Measurements from ENCODE around the gene GRIA3.

GRIA3 gene

GRCh38 chrX:123399709-123400108, 215.6 kb downstream of the GRIA3 start:
- no peaks in the 10 kb centered on the region for H3K79me1 ChIP-seq (ENCODE audit: low read depth, low read length)
- H3K14ac ChIP-seq (ENCODE audit: low read length), result no peak overlapping the region
- H2BK15ac ChIP-seq (ENCODE audit: low read length), result no peak overlapping the region
- H2BK5ac ChIP-seq (ENCODE audit: low read length), result no peak overlapping the region
- H3K4ac ChIP-seq (ENCODE audit: low read length), result no peak overlapping the region
- H3K9me3 ChIP-seq (replicated peaks in 1 of 2; ENCODE audit: control insufficient read depth in 2 of 2, insufficient read depth in 1 of 2, low read depth in 1 of 2, low read length in 2 of 2), result no peaks in the 10 kb centered on the region
- no peaks in the 10 kb centered on the region for H3K36me3 ChIP-seq (replicated peaks in 1 of 2; ENCODE audit: control insufficient read depth in 2 of 2, insufficient read depth in 2 of 2, low read length in 2 of 2)
- H3K27ac ChIP-seq (replicated peaks; ENCODE audit: low read length), result no peak overlapping the region
- no CpG with 5 or more reads among the region's 1 CpG for WGBS, 2 donors (ENCODE audit: extremely low coverage in 2 of 2, insufficient read length in 2 of 2, insufficient replicate concordance in 1 of 2)
- H3K18ac ChIP-seq (ENCODE audit: low read length), result no peak overlapping the region
- H4K8ac ChIP-seq (ENCODE audit: low read depth, low read length), result no peak overlapping the region
- H3K23ac ChIP-seq (ENCODE audit: low read depth, low read length, poor library complexity), result no peak overlapping the region
- H2AK5ac ChIP-seq (ENCODE audit: low read depth, low read length), result no peak overlapping the region
- DNase-seq (ENCODE audit: low spot score), result no peak
- H3K4me3 ChIP-seq (ENCODE audit: low read length in 2 of 2), result no peak overlapping the region
- no peak overlapping the region for H2AFZ ChIP-seq (ENCODE audit: low read length)
- H3K27me3 ChIP-seq (ENCODE audit: control insufficient read depth in 3 of 3, insufficient read depth in 3 of 3, low read depth in 1 of 3, low read length in 3 of 3), result peaks cover 0 to 6% (median 0%) of the 10 kb centered on the region in 3 experiments
- no peak overlapping the region for H3K9ac ChIP-seq (ENCODE audit: low read depth, low read length, poor library complexity)
- no peak overlapping the region for H3K4me2 ChIP-seq (ENCODE audit: insufficient read depth, low read length, poor library complexity, severe bottlenecking)
- no peaks in the 10 kb centered on the region for H3K4me1 ChIP-seq (ENCODE audit: control insufficient read depth in 2 of 2, insufficient read depth in 1 of 2, low read depth in 1 of 2, low read length in 2 of 2)
- no peak overlapping the region for H4K91ac ChIP-seq (ENCODE audit: low read depth, low read length, poor library complexity)
- H2BK12ac ChIP-seq (ENCODE audit: low read length), result no peak overlapping the region
- no peak overlapping the region for H2BK120ac ChIP-seq (ENCODE audit: low read depth, low read length)

- no peak overlapping the region for H2BK12ac ChIP-seq (ENCODE audit: low read length)
- no peak overlapping the region for H3K4ac ChIP-seq (ENCODE audit: low read length)
- H2AFZ ChIP-seq (ENCODE audit: low read length), result no peak overlapping the region
- H4K8ac ChIP-seq (ENCODE audit: low read depth, low read length), result no peak overlapping the region
- H3K9ac ChIP-seq (ENCODE audit: low read depth, low read length, poor library complexity), result no peak overlapping the region
- no peak for DNase-seq (ENCODE audit: low spot score)
- no peaks in the 10 kb centered on the region for H3K9me3 ChIP-seq (replicated peaks in 1 of 2; ENCODE audit: control insufficient read depth in 2 of 2, insufficient read depth in 1 of 2, low read depth in 1 of 2, low read length in 2 of 2)
- H2BK15ac ChIP-seq (ENCODE audit: low read length), result no peak overlapping the region
- H4K91ac ChIP-seq (ENCODE audit: low read depth, low read length, poor library complexity), result no peak overlapping the region
- H3K18ac ChIP-seq (ENCODE audit: low read length), result no peak overlapping the region
- H3K4me1 ChIP-seq (ENCODE audit: control insufficient read depth in 2 of 2, insufficient read depth in 1 of 2, low read depth in 1 of 2, low read length in 2 of 2), result no peaks in the 10 kb centered on the region
- H2AK5ac ChIP-seq (ENCODE audit: low read depth, low read length), result no peak overlapping the region
- no peak overlapping the region for H3K14ac ChIP-seq (ENCODE audit: low read length)
- no peak overlapping the region for H2BK5ac ChIP-seq (ENCODE audit: low read length)
- H3K36me3 ChIP-seq (replicated peaks in 1 of 2; ENCODE audit: control insufficient read depth in 2 of 2, insufficient read depth in 2 of 2, low read length in 2 of 2), result no peaks in the 10 kb centered on the region
- H3K4me2 ChIP-seq (ENCODE audit: insufficient read depth, low read length, poor library complexity, severe bottlenecking), result no peak overlapping the region
- peaks cover 0 to 6% (median 0%) of the 10 kb centered on the region in 3 experiments for H3K27me3 ChIP-seq (ENCODE audit: control insufficient read depth in 3 of 3, insufficient read depth in 3 of 3, low read depth in 1 of 3, low read length in 3 of 3)
- no peak overlapping the region for H3K4me3 ChIP-seq (ENCODE audit: low read length in 2 of 2)
- no CpG with 5 or more reads among the region's 3 CpGs for WGBS, 2 donors (ENCODE audit: extremely low coverage in 2 of 2, insufficient read length in 2 of 2, insufficient replicate concordance in 1 of 2)
- H3K23ac ChIP-seq (ENCODE audit: low read depth, low read length, poor library complexity), result no peak overlapping the region
- H2BK120ac ChIP-seq (ENCODE audit: low read depth, low read length), result no peak overlapping the region
- no peak overlapping the region for H3K27ac ChIP-seq (replicated peaks; ENCODE audit: low read length)
- H3K79me1 ChIP-seq (ENCODE audit: low read depth, low read length), result no peaks in the 10 kb centered on the region
Observed at GRCh38 chrX:123405231-123405630, 221.2 kb downstream of the GRIA3 start.

- Histone ChIP-seq H3K4me3 (ENCODE audit: low read length in 2 of 2) (no peak overlapping the region), H4K8ac (ENCODE audit: low read depth, low read length) (no peak overlapping the region), H3K4me2 (ENCODE audit: insufficient read depth, low read length, poor library complexity, severe bottlenecking) (no peak overlapping the region), H3K79me1 (ENCODE audit: low read depth, low read length) (no peaks in the 10 kb centered on the region), H3K23ac (ENCODE audit: low read depth, low read length, poor library complexity) (no peak overlapping the region), H2BK12ac (ENCODE audit: low read length) (no peak overlapping the region), H3K36me3 (replicated peaks in 1 of 2; ENCODE audit: control insufficient read depth in 2 of 2, insufficient read depth in 2 of 2, low read length in 2 of 2) (no peaks in the 10 kb centered on the region), H2BK5ac (ENCODE audit: low read length) (no peak overlapping the region), H2BK120ac (ENCODE audit: low read depth, low read length) (no peak overlapping the region), H3K27me3 (ENCODE audit: control insufficient read depth in 3 of 3, insufficient read depth in 3 of 3, low read depth in 1 of 3, low read length in 3 of 3) (no peaks in the 10 kb centered on the region), H3K4ac (ENCODE audit: low read length) (no peak overlapping the region), H2AK5ac (ENCODE audit: low read depth, low read length) (no peak overlapping the region), H3K27ac (replicated peaks; ENCODE audit: low read length) (no peak overlapping the region), H3K9me3 (replicated peaks in 1 of 2; ENCODE audit: control insufficient read depth in 2 of 2, insufficient read depth in 1 of 2, low read depth in 1 of 2, low read length in 2 of 2) (no peaks in the 10 kb centered on the region), H2BK15ac (ENCODE audit: low read length) (no peak overlapping the region), H3K18ac (ENCODE audit: low read length) (no peak overlapping the region), H2AFZ (ENCODE audit: low read length) (no peak overlapping the region), H4K91ac (ENCODE audit: low read depth, low read length, poor library complexity) (no peak overlapping the region), H3K4me1 (ENCODE audit: control insufficient read depth in 2 of 2, insufficient read depth in 1 of 2, low read depth in 1 of 2, low read length in 2 of 2) (no peaks in the 10 kb centered on the region), H3K9ac (ENCODE audit: low read depth, low read length, poor library complexity) (no peak overlapping the region), H3K14ac (ENCODE audit: low read length) (no peak overlapping the region)
- no peak for DNase-seq (ENCODE audit: low spot score)
- no CpG with 5 or more reads among the region's 1 CpG for WGBS, 2 donors (ENCODE audit: extremely low coverage in 2 of 2, insufficient read length in 2 of 2, insufficient replicate concordance in 1 of 2)
Observed at GRCh38 chrX:123408821-123409737, 225.0 kb downstream of the GRIA3 start.

- Histone ChIP-seq H3K23ac (ENCODE audit: low read depth, low read length, poor library complexity) (no peak overlapping the region), H4K91ac (ENCODE audit: low read depth, low read length, poor library complexity) (no peak overlapping the region), H3K18ac (ENCODE audit: low read length) (no peak overlapping the region), H3K4ac (ENCODE audit: low read length) (no peak overlapping the region), H2BK120ac (ENCODE audit: low read depth, low read length) (no peak overlapping the region), H3K9me3 (replicated peaks in 1 of 2; ENCODE audit: control insufficient read depth in 2 of 2, insufficient read depth in 1 of 2, low read depth in 1 of 2, low read length in 2 of 2) (no peaks in the 10 kb centered on the region), H3K14ac (ENCODE audit: low read length) (no peak overlapping the region), H2AFZ (ENCODE audit: low read length) (no peak overlapping the region), H3K79me1 (ENCODE audit: low read depth, low read length) (no peaks in the 10 kb centered on the region), H3K4me1 (ENCODE audit: control insufficient read depth in 2 of 2, insufficient read depth in 1 of 2, low read depth in 1 of 2, low read length in 2 of 2) (no peaks in the 10 kb centered on the region), H3K27me3 (ENCODE audit: control insufficient read depth in 3 of 3, insufficient read depth in 3 of 3, low read depth in 1 of 3, low read length in 3 of 3) (peaks cover 0 to 7% (median 0%) of the 10 kb centered on the region in 3 experiments), H4K8ac (ENCODE audit: low read depth, low read length) (no peak overlapping the region), H3K36me3 (replicated peaks in 1 of 2; ENCODE audit: control insufficient read depth in 2 of 2, insufficient read depth in 2 of 2, low read length in 2 of 2) (no peaks in the 10 kb centered on the region), H3K27ac (replicated peaks; ENCODE audit: low read length) (no peak overlapping the region), H3K4me3 (ENCODE audit: low read length in 2 of 2) (no peak overlapping the region), H2BK5ac (ENCODE audit: low read length) (no peak overlapping the region), H2BK15ac (ENCODE audit: low read length) (no peak overlapping the region), H3K9ac (ENCODE audit: low read depth, low read length, poor library complexity) (no peak overlapping the region), H2AK5ac (ENCODE audit: low read depth, low read length) (no peak overlapping the region), H3K4me2 (ENCODE audit: insufficient read depth, low read length, poor library complexity, severe bottlenecking) (no peak overlapping the region), H2BK12ac (ENCODE audit: low read length) (no peak overlapping the region)
- no peak for DNase-seq (ENCODE audit: low spot score)
- no CpG with 5 or more reads among the region's 1 CpG for WGBS, 2 donors (ENCODE audit: extremely low coverage in 2 of 2, insufficient read length in 2 of 2, insufficient replicate concordance in 1 of 2)
Observed at GRCh38 chrX:123422875-123423274, 238.8 kb downstream of the GRIA3 start.
